Osteoblast (primary cell): ENCODE data around the gene POPDC3. TPM values are rescaled to one million over a fixed set of nuclear protein-coding genes. Genes with fewer than 3 reads are reported as not detected.

Experiments used
- DNase-seq: peaks from one replicate; pipeline ENCODE4 v3.0.0; 2011; ENCODE audit warnings: low spot score, mixed read lengths; ENCODE audit not compliant: insufficient read length; ENCODE audit errors: missing footprints
- H2AFZ ChIP-seq: 2 replicates; pipeline ENCODE4 v1.6.0; 2011; ENCODE audit warnings: mild to moderate bottlenecking, low read length
- H3K27ac ChIP-seq: 2 replicates; pipeline ENCODE4 v1.5.1; 2011; ENCODE audit warnings: mild to moderate bottlenecking, low read depth, low read length, moderate library complexity
- H3K27me3 ChIP-seq: 2 replicates; pipeline ENCODE4 v1.6.0; 2012; ENCODE audit warnings: mild to moderate bottlenecking, control low read depth, inconsistent platforms, low read length, moderate library complexity; ENCODE audit not compliant: insufficient read depth
- H3K36me3 ChIP-seq: 2 replicates; pipeline ENCODE4 v1.5.1; 2011; ENCODE audit warnings: mild to moderate bottlenecking, low read length, control low read depth, moderate library complexity; ENCODE audit not compliant: insufficient read depth
- H3K4me1 ChIP-seq: 2 replicates; pipeline ENCODE4 v1.5.1; 2011; ENCODE audit warnings: mild to moderate bottlenecking, low read length, control low read depth, moderate library complexity; ENCODE audit not compliant: insufficient read depth
- H3K4me2 ChIP-seq: 2 replicates; pipeline ENCODE4 v1.6.0; 2011; ENCODE audit warnings: mild to moderate bottlenecking, low read length; ENCODE audit not compliant: insufficient read depth
- H3K4me3 ChIP-seq: fragments of 200-600 bp; sonication (generic); 3 replicates; pipeline ENCODE4 v1.5.1; 2012; ENCODE audit warnings: mild to moderate bottlenecking, low read length, inconsistent platforms; ENCODE audit not compliant: insufficient read depth
- H3K79me2 ChIP-seq: 2 replicates; pipeline ENCODE4 v1.6.0; 2012; ENCODE audit warnings: mild to moderate bottlenecking, low read length, control low read depth, inconsistent platforms; ENCODE audit not compliant: insufficient read depth
- H3K9me3 ChIP-seq: 2 replicates; pipeline ENCODE4 v1.5.1; 2011; ENCODE audit warnings: low read depth, low read length, control low read depth
- H4K20me1 ChIP-seq: 2 replicates; pipeline ENCODE4 v1.6.0; 2012; ENCODE audit warnings: mild to moderate bottlenecking, low read length, control low read depth; ENCODE audit not compliant: insufficient read depth
- CTCF ChIP-seq: IDR thresholded peaks from 2 replicates; pipeline ENCODE4 v1.5.1; 2011; ENCODE audit warnings: mild to moderate bottlenecking, low read depth, low read length, moderate library complexity; ENCODE audit errors: extremely low read depth
- total RNA-seq: library from RNA; depleted of rRNA; stranded (reverse); fragments of >200 nt; gene quantifications from 2 replicates; pipeline ENCODE4 v1.2.3, GENCODE V29; 2012

The POPDC3 gene
- total RNA-seq, 1 donor, result 32.6 TPM

- Histone ChIP-seq H3K79me2 (peaks cover 63% of the 10 kb centered on the region), H3K36me3 (no peaks in the 10 kb centered on the region)
Measured at GRCh38 chr6:105167914-105168313, 11.9 kb downstream of the POPDC3 start.

GRCh38 chr6:105164418-105164817, 15.4 kb downstream of the POPDC3 start:
- DNase-seq, result no peak
- Histone ChIP-seq H3K9me3 (no peaks in the 10 kb centered on the region), H2AFZ (no peak overlapping the region), H3K27ac (no peak overlapping the region), H3K4me1 (peaks cover 5% of the 10 kb centered on the region), H3K4me3 (no peak overlapping the region), H3K4me2 (no peak overlapping the region), H3K79me2 (peaks cover 42% of the 10 kb centered on the region), H4K20me1 (peaks cover 12% of the 10 kb centered on the region), H3K27me3 (no peaks in the 10 kb centered on the region), H3K36me3 (no peaks in the 10 kb centered on the region)
- no peak for TF ChIP-seq CTCF

More at GRCh38 chr6:105167914-105168313, 11.9 kb downstream of the POPDC3 start:
- no peak overlapping the region for H3K27ac ChIP-seq
- no peak for TF ChIP-seq CTCF
- peaks cover 9% of the 10 kb centered on the region for H3K4me1 ChIP-seq
- H2AFZ ChIP-seq, result no peak overlapping the region
- no peaks in the 10 kb centered on the region for H3K9me3 ChIP-seq
- H3K4me2 ChIP-seq, result no peak overlapping the region
- H4K20me1 ChIP-seq, result peaks cover 12% of the 10 kb centered on the region
- no peak for DNase-seq
- no peak overlapping the region for H3K4me3 ChIP-seq
- no peaks in the 10 kb centered on the region for H3K27me3 ChIP-seq

- H3K27ac ChIP-seq, result no peak overlapping the region
- H3K4me1 ChIP-seq, result peaks cover 5% of the 10 kb centered on the region
- peaks cover 6% of the 10 kb centered on the region for H4K20me1 ChIP-seq
- H3K79me2 ChIP-seq, result peaks cover 31% of the 10 kb centered on the region
- TF ChIP-seq CTCF, result no peak
- H3K36me3 ChIP-seq, result peaks cover 5% of the 10 kb centered on the region
- DNase-seq, result no peak
- H3K4me3 ChIP-seq, result no peak overlapping the region
- no peaks in the 10 kb centered on the region for H3K9me3 ChIP-seq
- no peak overlapping the region for H3K4me2 ChIP-seq
- H2AFZ ChIP-seq, result no peak overlapping the region
- no peaks in the 10 kb centered on the region for H3K27me3 ChIP-seq
Measured at GRCh38 chr6:105163183-105163582, 16.6 kb downstream of the POPDC3 start.

- DNase-seq, result no peak
- H3K27ac ChIP-seq, result no peak overlapping the region
- no peaks in the 10 kb centered on the region for H3K27me3 ChIP-seq
- peaks cover 5% of the 10 kb centered on the region for H3K4me1 ChIP-seq
- H3K4me2 ChIP-seq, result no peak overlapping the region
- peaks cover 6% of the 10 kb centered on the region for H4K20me1 ChIP-seq
- peaks cover 25% of the 10 kb centered on the region for H3K79me2 ChIP-seq
- no peaks in the 10 kb centered on the region for H3K9me3 ChIP-seq
- no peak overlapping the region for H2AFZ ChIP-seq
- no peak for TF ChIP-seq CTCF
- H3K36me3 ChIP-seq, result peaks cover 6% of the 10 kb centered on the region
- no peak overlapping the region for H3K4me3 ChIP-seq
Measured at GRCh38 chr6:105162377-105162776, 17.4 kb downstream of the POPDC3 start.
